BLaER1 (cell line): ENCODE data around the gene PTPRN2.
"Not testable (repeated sequence)": the region's sequence is repeated elsewhere in the genome, so short reads cannot be mapped to it uniquely, and the experiment has no call there.

Source experiments
- H3K27ac ChIP-seq: shearing (Covaris generic); formaldehyde crosslinking; 2 replicates; pipeline ENCODE4 v1.8.1; 2022
- H3K27me3 ChIP-seq: shearing (Covaris generic); formaldehyde crosslinking; 2 replicates; pipeline ENCODE4 v1.8.1; 2022
- H3K36me3 ChIP-seq: shearing (Covaris generic); formaldehyde crosslinking; 2 replicates; pipeline ENCODE4 v1.8.1; 2022
- H3K4me1 ChIP-seq: shearing (Covaris generic); formaldehyde crosslinking; 2 replicates; pipeline ENCODE4 v1.8.1; 2022
- H3K4me2 ChIP-seq: shearing (Covaris generic); formaldehyde crosslinking; 2 replicates; pipeline ENCODE4 v1.8.1; 2022
- H3K4me3 ChIP-seq: shearing (Covaris generic); formaldehyde crosslinking; 2 replicates; pipeline ENCODE4 v1.8.1; 2022
- H3K9ac ChIP-seq: shearing (Covaris generic); formaldehyde crosslinking; 2 replicates; pipeline ENCODE4 v1.8.1; 2022
- H3K9me3 ChIP-seq: shearing (Covaris generic); formaldehyde crosslinking; 2 replicates; pipeline ENCODE4 v1.8.1; 2022
- H4K20me1 ChIP-seq: shearing (Covaris generic); formaldehyde crosslinking; 2 replicates; pipeline ENCODE4 v1.8.1; 2022
- Cebpa-rat ChIP-seq: shearing (Covaris generic); IDR thresholded peaks from 2 replicates; pipeline ENCODE4 v1.8.1; 2022

Gene PTPRN2

GRCh38 chr7:158587162-158588084 lies at the start of gene PTPRN2:
Gene PTPRN2, minus strand, starts transcription at chr7:158587823.
- Histone ChIP-seq H4K20me1 (no peaks in the 10 kb centered on the region), H3K27me3 (peaks cover 31% of the 10 kb centered on the region), H3K9me3 (no peaks in the 10 kb centered on the region), H3K27ac (no peak within 1 kb of the TSS), H3K4me2 (peak within 1 kb of the TSS; percentile 78), H3K4me1 (0 out of 2 replicates have a peak, but pooled peaks cover under 1% of the 10 kb centered on the region), H3K4me3 (peak within 1 kb of the TSS; percentile 54; the same call in 1 of the 2 replicates), H3K36me3 (no peaks in the 10 kb centered on the region), H3K9ac (no peak within 1 kb of the TSS)
- no peak for TF ChIP-seq Cebpa-rat

GRCh38 chr7:158633055-158633956 lies 45.7 kb upstream of the PTPRN2 start:
- no peaks in the 10 kb centered on the region for H4K20me1 ChIP-seq
- H3K4me3 ChIP-seq = peak overlapping the region; percentile 13; the same call in 1 of the 2 replicates
- peaks cover 57% of the 10 kb centered on the region for H3K4me1 ChIP-seq
- no peaks in the 10 kb centered on the region for H3K27me3 ChIP-seq
- peaks cover 55% of the 10 kb centered on the region for H3K36me3 ChIP-seq
- H3K27ac ChIP-seq = peak overlapping the region; percentile 80
- TF ChIP-seq Cebpa-rat = no peak
- peak overlapping the region; percentile 63; the same call in 1 of the 2 replicates for H3K9ac ChIP-seq
- H3K4me2 ChIP-seq = peak overlapping the region; percentile 79
- H3K9me3 ChIP-seq = no peaks in the 10 kb centered on the region; the same call in 1 of the 2 replicates

- Histone ChIP-seq H3K4me2 (peak overlapping the region; percentile 79), H3K27ac (peak overlapping the region; percentile 80; the same call in 1 of the 2 replicates), H4K20me1 (no peaks in the 10 kb centered on the region), H3K9me3 (no peaks in the 10 kb centered on the region; the same call in 1 of the 2 replicates), H3K9ac (no peak overlapping the region), H3K4me3 (no peak overlapping the region), H3K4me1 (peaks cover 58% of the 10 kb centered on the region), H3K36me3 (peaks cover 49% of the 10 kb centered on the region), H3K27me3 (no peaks in the 10 kb centered on the region)
- no peak for TF ChIP-seq Cebpa-rat
Observed at GRCh38 chr7:158631574-158632195, 44.1 kb upstream of the PTPRN2 start.

- not testable (repeated sequence) for H3K9ac ChIP-seq, H3K9me3 ChIP-seq, H3K4me3 ChIP-seq, H3K27ac ChIP-seq, H4K20me1 ChIP-seq, H3K27me3 ChIP-seq
- H3K36me3 ChIP-seq = peaks cover 49% of the 10 kb centered on the region
- H3K4me2 ChIP-seq = peak overlapping the region; percentile 63
- H3K4me1 ChIP-seq = peaks cover 28% of the 10 kb centered on the region
Observed at GRCh38 chr7:158626289-158626688, 38.7 kb upstream of the PTPRN2 start.

- no peak overlapping the region for H3K4me2 ChIP-seq
- TF ChIP-seq Cebpa-rat = no peak
- H3K4me1 ChIP-seq = peaks cover 19% of the 10 kb centered on the region
- H3K36me3 ChIP-seq = peaks cover 31% of the 10 kb centered on the region
- no peaks in the 10 kb centered on the region for H3K9me3 ChIP-seq
- H3K27me3 ChIP-seq = no peaks in the 10 kb centered on the region
- no peak overlapping the region for H3K9ac ChIP-seq
- no peak overlapping the region for H3K4me3 ChIP-seq
- H4K20me1 ChIP-seq = no peaks in the 10 kb centered on the region
- no peak overlapping the region for H3K27ac ChIP-seq
Observed at GRCh38 chr7:158623241-158623640, 35.6 kb upstream of the PTPRN2 start.

DNA sequence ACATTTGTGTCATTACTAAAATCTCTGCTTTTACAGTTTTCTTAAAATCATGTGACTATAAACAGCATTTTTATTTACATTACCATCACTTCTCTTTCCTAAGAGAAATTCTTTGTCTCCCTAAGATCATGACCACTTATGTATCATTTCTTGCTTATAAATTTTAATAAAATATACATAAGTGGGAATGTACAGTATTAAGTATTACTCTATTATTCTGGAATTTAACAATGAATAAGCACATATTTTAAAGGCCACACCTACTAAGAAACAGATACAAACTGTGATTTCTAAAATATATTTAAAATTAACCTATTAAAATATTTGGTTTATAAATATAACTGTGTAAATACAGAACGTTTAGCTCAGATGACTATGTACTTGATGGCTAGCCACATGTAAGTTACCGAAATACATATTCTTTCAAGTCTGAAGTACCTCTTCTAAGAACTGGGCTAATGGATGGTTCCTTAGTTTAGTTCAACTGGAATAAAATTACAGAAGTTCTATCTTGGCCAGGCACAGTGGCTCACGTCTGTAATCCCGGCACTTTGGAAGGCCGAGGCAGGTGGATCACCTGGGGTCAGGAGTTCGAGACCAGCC lies 33.3 kb upstream of the PTPRN2 start:
- H3K4me3 ChIP-seq = no peak overlapping the region
- no peak overlapping the region for H3K4me2 ChIP-seq
- H3K36me3 ChIP-seq = peaks cover 25% of the 10 kb centered on the region
- no peak for TF ChIP-seq Cebpa-rat
- H3K27ac ChIP-seq = no peak overlapping the region
- H4K20me1 ChIP-seq = no peaks in the 10 kb centered on the region
- no peaks in the 10 kb centered on the region for H3K9me3 ChIP-seq
- H3K9ac ChIP-seq = no peak overlapping the region
- no peaks in the 10 kb centered on the region for H3K27me3 ChIP-seq
- peaks cover 11% of the 10 kb centered on the region for H3K4me1 ChIP-seq

GRCh38 chr7:158620418-158620817 lies 32.8 kb upstream of the PTPRN2 start:
- Histone ChIP-seq H3K9ac (no peak overlapping the region), H3K36me3 (peaks cover 25% of the 10 kb centered on the region), H3K27me3 (no peaks in the 10 kb centered on the region), H4K20me1 (no peaks in the 10 kb centered on the region), H3K4me2 (no peak overlapping the region), H3K27ac (no peak overlapping the region), H3K4me1 (peaks cover 6% of the 10 kb centered on the region), H3K9me3 (no peaks in the 10 kb centered on the region), H3K4me3 (no peak overlapping the region)
- no peak for TF ChIP-seq Cebpa-rat

DNA sequence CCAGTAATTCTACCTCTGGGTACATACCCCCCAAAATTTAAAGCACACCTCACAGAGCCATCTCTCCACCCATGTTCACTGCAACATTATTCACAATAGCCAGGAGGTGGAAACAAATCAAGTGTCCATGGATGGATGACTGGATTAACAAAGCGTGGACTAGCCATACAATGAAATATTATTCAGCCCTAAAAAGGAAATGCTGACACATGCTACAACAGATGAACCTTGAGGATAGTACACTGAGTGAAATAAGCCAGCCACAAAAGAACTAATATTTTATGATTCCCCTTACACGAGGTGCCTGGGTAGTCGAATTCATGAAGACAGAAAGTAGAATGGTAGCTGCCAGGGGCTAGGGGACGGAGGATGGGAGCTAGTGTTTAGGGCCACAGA lies 31.1 kb upstream of the PTPRN2 start:
- no peak for TF ChIP-seq Cebpa-rat
- no peak overlapping the region for H3K4me2 ChIP-seq
- H3K4me1 ChIP-seq = peaks cover 10% of the 10 kb centered on the region
- H3K27me3 ChIP-seq = no peaks in the 10 kb centered on the region
- H4K20me1 ChIP-seq = no peaks in the 10 kb centered on the region
- no peak overlapping the region for H3K27ac ChIP-seq
- H3K4me3 ChIP-seq = no peak overlapping the region
- H3K9me3 ChIP-seq = no peaks in the 10 kb centered on the region
- H3K36me3 ChIP-seq = peaks cover 27% of the 10 kb centered on the region
- H3K9ac ChIP-seq = no peak overlapping the region

- no peak for TF ChIP-seq Cebpa-rat
- peaks cover 22% of the 10 kb centered on the region for H3K36me3 ChIP-seq
- no peak overlapping the region for H3K9ac ChIP-seq
- H3K4me1 ChIP-seq = peaks cover 20% of the 10 kb centered on the region
- H3K4me2 ChIP-seq = no peak overlapping the region
- H3K4me3 ChIP-seq = no peak overlapping the region
- H3K27ac ChIP-seq = no peak overlapping the region
- no peaks in the 10 kb centered on the region for H3K9me3 ChIP-seq
- H3K27me3 ChIP-seq = no peaks in the 10 kb centered on the region
- H4K20me1 ChIP-seq = no peaks in the 10 kb centered on the region
Observed at GRCh38 chr7:158617737-158618128, 30.1 kb upstream of the PTPRN2 start.
